Measurements from ENCODE around the gene MAP7.

- no peak for TF ChIP-seq CTCF (IDR thresholded peaks at IDR 0.05)
- TF ChIP-seq KDM1A (IDR thresholded peaks at IDR 0.05; ENCODE audit: low read depth): no peak
- no peak for TF ChIP-seq EP300 (IDR thresholded peaks at IDR 0.05)
Observed at GRCh38 chr6:136487759-136488425, 62.3 kb downstream of the MAP7 start.
